Measurements from ENCODE around the gene RAP1GAP. TPM values are rescaled to one million over a fixed set of nuclear protein-coding genes. Genes with fewer than 3 reads are reported as not detected.
"Not testable (repeated sequence)": the region's sequence is repeated elsewhere in the genome, so short reads cannot be mapped to it uniquely, and the experiment has no call there.

Gene RAP1GAP
- total RNA-seq, 2 experiments from 2014 or later = 0.37 to 0.69 TPM

GRCh38 chr1:21567241-21568005 lies 101.7 kb downstream of the RAP1GAP start:
- no peaks in the 10 kb centered on the region for H3K9me3 Mint-ChIP-seq
- POLR2A ChIA-PET = no interaction called here
- no peak overlapping the region for H3K27ac Mint-ChIP-seq
- no peak overlapping the region for H3K4me3 Mint-ChIP-seq
- H3K4me1 Mint-ChIP-seq = no peaks in the 10 kb centered on the region
- no peaks in the 10 kb centered on the region for H3K36me3 Mint-ChIP-seq
- H3K27me3 Mint-ChIP-seq = no peaks in the 10 kb centered on the region
- DNase-seq = no peak
- ATAC-seq (ENCODE audit: low read depth) = no peak

- POLR2A ChIA-PET; ATAC-seq (ENCODE audit: low read depth); H3K27ac Mint-ChIP-seq; DNase-seq; H3K36me3 Mint-ChIP-seq; H3K27me3 Mint-ChIP-seq; H3K9me3 Mint-ChIP-seq; H3K4me3 Mint-ChIP-seq; H3K4me1 Mint-ChIP-seq: not testable (repeated sequence)
Observed at GRCh38 chr1:21566361-21566760, 102.8 kb downstream of the RAP1GAP start.

- H3K27me3 Mint-ChIP-seq = no peaks in the 10 kb centered on the region
- no peak for ATAC-seq (ENCODE audit: low read depth)
- no peak for DNase-seq
- no peaks in the 10 kb centered on the region for H3K9me3 Mint-ChIP-seq
- H3K4me1 Mint-ChIP-seq = no peaks in the 10 kb centered on the region
- H3K27ac Mint-ChIP-seq = no peak overlapping the region
- POLR2A ChIA-PET = no interaction called here
- no peak overlapping the region for H3K4me3 Mint-ChIP-seq
- H3K36me3 Mint-ChIP-seq = no peaks in the 10 kb centered on the region
Observed at GRCh38 chr1:21565285-21565684, 103.9 kb downstream of the RAP1GAP start.

DNA sequence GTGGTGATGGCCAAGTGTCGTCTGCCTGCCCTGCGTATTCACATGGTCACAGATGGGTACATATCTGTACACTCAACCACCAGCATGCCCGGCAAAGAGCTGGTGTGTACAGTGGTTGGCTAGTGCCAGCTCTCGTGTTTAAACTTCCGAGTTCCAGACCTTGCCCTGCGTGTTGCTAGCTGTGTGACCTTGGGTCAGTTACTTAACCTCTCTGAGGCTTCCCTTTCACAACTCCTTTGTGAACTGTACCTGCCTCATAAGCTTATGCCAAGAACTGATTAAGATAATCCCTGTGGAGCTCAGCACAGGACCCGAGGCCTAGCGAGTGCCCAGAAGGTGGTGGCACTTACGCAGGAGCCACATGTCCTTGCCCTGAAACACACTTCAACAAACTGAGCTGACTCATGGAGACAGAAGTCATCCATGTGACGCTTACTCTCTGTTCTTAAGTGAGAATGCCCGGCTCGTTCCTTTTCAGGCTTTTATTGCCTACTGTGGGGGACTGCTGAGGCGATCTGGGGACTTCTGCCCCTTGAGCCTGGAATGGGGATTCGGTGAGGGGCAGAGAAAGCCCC lies 104.5 kb downstream of the RAP1GAP start:
- no peak for ATAC-seq (ENCODE audit: low read depth)
- POLR2A ChIA-PET = no interaction called here
- no peaks in the 10 kb centered on the region for H3K4me1 Mint-ChIP-seq
- no peak overlapping the region for H3K4me3 Mint-ChIP-seq
- no peak overlapping the region for H3K27ac Mint-ChIP-seq
- H3K27me3 Mint-ChIP-seq = no peaks in the 10 kb centered on the region
- H3K36me3 Mint-ChIP-seq = no peaks in the 10 kb centered on the region
- DNase-seq = no peak
- H3K9me3 Mint-ChIP-seq = no peaks in the 10 kb centered on the region

GRCh38 chr1:21563971-21564370 lies 105.2 kb downstream of the RAP1GAP start:
- POLR2A ChIA-PET = no interaction called here
- no peak for ATAC-seq (ENCODE audit: low read depth)

GRCh38 chr1:21562896-21563295 lies 106.3 kb downstream of the RAP1GAP start:
- H3K27me3 Mint-ChIP-seq = peaks cover 4% of the 10 kb centered on the region
- ATAC-seq (ENCODE audit: low read depth) (no peak), DNase-seq (no peak)
- H3K9me3 Mint-ChIP-seq = no peaks in the 10 kb centered on the region
- no peak overlapping the region for H3K27ac Mint-ChIP-seq
- H3K36me3 Mint-ChIP-seq = no peaks in the 10 kb centered on the region
- H3K4me1 Mint-ChIP-seq = no peaks in the 10 kb centered on the region
- H3K4me3 Mint-ChIP-seq = no peak overlapping the region
- POLR2A ChIA-PET = no interaction called here

More at GRCh38 chr1:21563971-21564370, 105.2 kb downstream of the RAP1GAP start:
- no peak for DNase-seq
- no peaks in the 10 kb centered on the region for H3K4me1 Mint-ChIP-seq
- H3K27ac Mint-ChIP-seq = no peak overlapping the region
- no peaks in the 10 kb centered on the region for H3K36me3 Mint-ChIP-seq
- H3K4me3 Mint-ChIP-seq = no peak overlapping the region
- no peaks in the 10 kb centered on the region for H3K9me3 Mint-ChIP-seq
- peaks cover 4% of the 10 kb centered on the region for H3K27me3 Mint-ChIP-seq

DNA sequence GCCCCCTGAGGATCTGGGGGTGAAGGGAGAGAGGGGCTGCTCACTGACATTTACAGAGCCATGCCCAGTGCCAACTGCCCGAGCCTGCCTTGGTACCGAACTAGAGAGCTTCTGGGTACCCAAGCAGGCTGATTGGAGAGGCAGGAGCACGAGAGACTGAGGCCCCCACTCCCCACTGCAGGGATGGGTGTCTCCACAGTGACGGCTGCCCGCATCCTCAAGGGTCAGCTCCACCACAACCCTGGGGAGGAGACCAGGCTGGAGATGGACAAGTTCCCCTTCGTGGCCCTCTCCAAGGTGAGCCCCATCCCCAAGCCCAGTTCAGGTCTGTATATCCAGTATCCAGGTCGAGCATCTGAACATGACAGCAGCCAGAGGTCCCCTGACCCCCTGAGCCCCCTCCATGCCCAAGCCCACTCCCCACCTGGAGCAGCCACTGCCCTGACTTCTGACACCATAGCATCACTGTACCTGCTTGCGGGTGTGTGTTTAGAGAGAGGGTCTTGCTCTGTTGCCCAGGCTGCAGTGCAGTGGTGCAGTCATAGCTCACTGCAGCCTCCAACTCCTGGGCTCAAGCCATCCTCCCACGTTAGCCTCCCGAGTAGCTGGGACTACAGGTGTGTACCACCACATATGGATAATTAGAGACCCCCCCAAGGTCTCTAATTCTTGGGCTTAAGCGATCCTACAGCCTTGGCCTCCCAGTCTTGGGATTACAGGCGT lies 108.1 kb downstream of the RAP1GAP start:
- Mint-ChIP-seq H3K9me3 (no peaks in the 10 kb centered on the region), H3K36me3 (no peaks in the 10 kb centered on the region), H3K4me3 (no peak overlapping the region), H3K4me1 (no peaks in the 10 kb centered on the region), H3K27ac (no peak overlapping the region), H3K27me3 (peaks cover 4% of the 10 kb centered on the region)
- DNase-seq = no peak
- no peak for ATAC-seq (ENCODE audit: low read depth)
- POLR2A ChIA-PET = no interaction called here

DNA sequence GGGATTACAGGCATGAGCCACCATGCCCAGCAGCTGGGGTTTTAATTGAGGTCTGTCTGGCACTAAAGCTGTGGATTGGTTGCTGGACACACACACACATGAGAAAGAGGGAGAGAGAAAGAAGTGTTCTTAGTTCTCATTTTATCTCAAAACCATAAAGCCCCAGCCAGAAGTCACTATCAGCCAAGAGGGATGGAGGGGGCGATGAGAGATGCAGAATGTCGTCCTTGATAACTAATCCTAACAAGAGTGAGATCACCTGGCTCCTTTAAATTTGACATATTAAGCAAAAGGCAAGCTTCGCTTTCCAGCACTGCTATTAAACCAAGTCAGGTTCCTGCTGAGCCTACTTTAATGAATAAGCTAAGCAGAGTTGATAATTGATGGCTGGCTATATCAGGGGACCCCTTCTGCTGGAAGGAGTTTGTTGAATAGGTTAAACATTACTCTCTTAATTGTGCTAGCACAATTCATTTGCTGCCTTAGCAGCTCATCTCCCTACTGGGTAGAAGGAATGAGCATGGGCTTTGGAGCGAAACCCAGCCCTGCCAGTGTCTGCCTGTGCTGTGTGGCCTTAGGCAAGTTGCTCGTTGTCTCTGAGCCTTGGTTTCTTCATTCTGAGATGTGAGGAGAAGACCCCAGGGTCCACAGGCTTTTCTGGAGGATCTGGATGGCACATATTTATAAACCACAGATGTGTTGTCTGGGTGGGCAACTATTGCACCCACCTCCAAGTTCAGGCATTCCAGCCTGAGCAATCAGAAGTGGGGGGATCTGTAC lies 109.2 kb downstream of the RAP1GAP start:
- Mint-ChIP-seq H3K4me3 (no peak overlapping the region), H3K4me1 (no peaks in the 10 kb centered on the region), H3K9me3 (no peaks in the 10 kb centered on the region), H3K27ac (no peak overlapping the region), H3K27me3 (peaks cover 6% of the 10 kb centered on the region), H3K36me3 (no peaks in the 10 kb centered on the region)
- ATAC-seq (ENCODE audit: low read depth) (no peak), DNase-seq (no peak)
- POLR2A ChIA-PET = no interaction called here

GRCh38 chr1:21553116-21553926 lies 115.8 kb downstream of the RAP1GAP start:
- Mint-ChIP-seq H3K36me3 (no peaks in the 10 kb centered on the region), H3K27ac (no peak overlapping the region), H3K27me3 (peaks cover 23% of the 10 kb centered on the region), H3K4me3 (no peak overlapping the region), H3K4me1 (peaks cover 9% of the 10 kb centered on the region), H3K9me3 (no peaks in the 10 kb centered on the region)
- DNase-seq = no peak
- no peak for ATAC-seq (ENCODE audit: low read depth)
- POLR2A ChIA-PET = no interaction called here

DNA sequence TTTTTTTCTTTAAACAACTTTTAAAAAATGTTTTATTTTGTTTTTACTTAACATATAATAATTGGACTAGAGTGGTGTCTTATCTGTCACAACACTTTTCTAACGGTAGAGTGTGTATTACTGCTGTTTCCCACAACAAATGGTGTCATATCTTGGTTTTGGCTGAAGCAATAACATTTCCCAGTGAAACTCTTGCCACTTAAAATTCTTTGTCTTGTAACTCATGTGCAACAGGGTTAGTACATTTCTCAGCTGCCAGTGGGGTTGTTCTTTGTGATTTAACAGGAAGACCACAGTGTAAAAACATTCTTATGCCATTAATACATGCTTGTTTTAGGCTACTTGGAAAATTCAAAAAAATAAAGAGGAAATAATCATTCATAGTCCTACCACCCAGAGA lies 116.4 kb downstream of the RAP1GAP start:
- ATAC-seq (ENCODE audit: low read depth) (no peak), DNase-seq (no peak)
- H3K27ac Mint-ChIP-seq = no peak overlapping the region
- no peaks in the 10 kb centered on the region for H3K36me3 Mint-ChIP-seq
- no peaks in the 10 kb centered on the region for H3K9me3 Mint-ChIP-seq
- H3K4me3 Mint-ChIP-seq = no peak overlapping the region
- H3K4me1 Mint-ChIP-seq = peaks cover 9% of the 10 kb centered on the region
- peaks cover 23% of the 10 kb centered on the region for H3K27me3 Mint-ChIP-seq
- POLR2A ChIA-PET = no interaction called here

DNA sequence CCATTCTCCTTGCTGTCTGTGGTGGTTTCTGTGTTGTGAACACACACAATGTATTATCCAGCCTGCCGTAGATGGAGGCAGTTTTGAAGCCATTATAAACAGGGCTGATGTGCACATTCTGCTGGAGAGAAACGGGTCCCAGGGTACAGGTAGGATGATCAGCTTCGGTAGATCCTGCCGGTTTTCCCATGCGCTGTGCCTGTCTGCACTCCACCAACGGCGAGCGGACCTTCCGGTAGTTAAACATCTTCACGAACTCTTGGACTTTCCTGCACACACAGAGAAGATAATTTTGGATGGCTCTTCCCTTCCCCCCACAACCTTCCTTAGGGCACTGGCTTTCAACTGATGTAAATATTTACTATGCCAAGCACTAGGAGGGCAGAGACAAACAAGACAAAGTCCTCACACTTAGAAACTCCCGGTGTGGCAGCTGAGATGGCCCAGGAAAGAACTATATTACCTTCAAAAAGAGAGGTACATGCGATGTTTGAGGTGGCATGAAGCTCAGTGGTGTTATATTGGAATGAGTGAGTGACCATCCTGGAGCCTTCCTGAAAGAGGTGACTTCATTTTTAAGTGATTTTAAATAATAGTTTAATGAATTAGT lies 118.2 kb downstream of the RAP1GAP start:
- H3K36me3 Mint-ChIP-seq = no peaks in the 10 kb centered on the region
- peaks cover 23% of the 10 kb centered on the region for H3K27me3 Mint-ChIP-seq
- no peak for ATAC-seq (ENCODE audit: low read depth)
- H3K27ac Mint-ChIP-seq = no peak overlapping the region
- DNase-seq = no peak
- no peaks in the 10 kb centered on the region for H3K9me3 Mint-ChIP-seq
- POLR2A ChIA-PET = no interaction called here
- no peak overlapping the region for H3K4me3 Mint-ChIP-seq
- H3K4me1 Mint-ChIP-seq = peaks cover 9% of the 10 kb centered on the region

GRCh38 chr1:21550097-21550496 lies 119.1 kb downstream of the RAP1GAP start:
- ATAC-seq (ENCODE audit: low read depth) (no peak), DNase-seq (no peak)
- H3K4me1 Mint-ChIP-seq = peaks cover 9% of the 10 kb centered on the region
- H3K27ac Mint-ChIP-seq = no peak overlapping the region
- POLR2A ChIA-PET = no interaction called here
- no peaks in the 10 kb centered on the region for H3K9me3 Mint-ChIP-seq
- H3K4me3 Mint-ChIP-seq = no peak overlapping the region
- H3K27me3 Mint-ChIP-seq = peaks cover 22% of the 10 kb centered on the region
- no peaks in the 10 kb centered on the region for H3K36me3 Mint-ChIP-seq
